Karpas-422 (cell line): ENCODE measurements around the gene PRR5L. TPM values are rescaled to one million over a fixed set of nuclear protein-coding genes. Genes with fewer than 3 reads are reported as not detected.
"Not testable (repeated sequence)": the region's sequence is repeated elsewhere in the genome, so short reads cannot be mapped to it uniquely, and the experiment has no call there.

Source experiments
- DNase-seq: peaks from one replicate; pipeline ENCODE4 v3.0.0-alpha.2; 2015
- H2AFZ ChIP-seq: fragments of 200-600 bp; sonication (generic); 2 replicates; pipeline ENCODE4 v1.6.1; 2014; ENCODE audit warnings: antibody characterized with exemption, low read length, mixed read lengths
- H3K27ac ChIP-seq: fragments of 200-600 bp; sonication (generic); 2 replicates; pipeline ENCODE4 v1.5.1; 2014; ENCODE audit warnings: mild to moderate bottlenecking, low read length, moderate library complexity
- H3K27me3 ChIP-seq: fragments of 200-600 bp; sonication (generic); 2 replicates; pipeline ENCODE4 v1.6.1; 2014; ENCODE audit warnings: low read length, mixed read lengths
- H3K36me3 ChIP-seq: fragments of 200-600 bp; sonication (generic); 2 replicates; pipeline ENCODE4 v1.6.1; 2014; ENCODE audit warnings: low read length, mixed read lengths; ENCODE audit not compliant: insufficient read depth
- H3K4me1 ChIP-seq: fragments of 200-600 bp; sonication (generic); 2 replicates; pipeline ENCODE4 v1.6.1; 2014; ENCODE audit warnings: mild to moderate bottlenecking, low read length, mixed read lengths
- H3K4me2 ChIP-seq: fragments of 200-600 bp; sonication (generic); 2 replicates; pipeline ENCODE4 v1.6.1; 2014; ENCODE audit warnings: low read length, low read depth, mild to moderate bottlenecking; ENCODE audit not compliant: poor library complexity, severe bottlenecking
- H3K4me3 ChIP-seq: fragments of 200-600 bp; sonication (generic); 2 replicates; pipeline ENCODE4 v1.5.1; 2014; ENCODE audit warnings: mild to moderate bottlenecking, antibody characterized with exemption, low read length, mixed read lengths
- H3K79me2 ChIP-seq: fragments of 200-600 bp; sonication (generic); 2 replicates; pipeline ENCODE4 v1.6.1; 2014; ENCODE audit warnings: mild to moderate bottlenecking, low read length, mixed read lengths
- H3K9ac ChIP-seq: fragments of 200-600 bp; sonication (generic); 2 replicates; pipeline ENCODE4 v1.6.0; 2014; ENCODE audit warnings: low read length
- H3K9me2 ChIP-seq: fragments of 200-600 bp; sonication (generic), shearing (Covaris generic); replicated peaks from 2 replicates; pipeline ENCODE4 v1.6.0; 2014; ENCODE audit warnings: mild to moderate bottlenecking, low read length, moderate library complexity; ENCODE audit not compliant: insufficient read depth
- H3K9me3 ChIP-seq: fragments of 300-700, 200-600 bp; sonication (generic); 2 replicates; pipeline ENCODE4 v1.6.1; 2014; ENCODE audit warnings: low read length, mixed read lengths
- H4K20me1 ChIP-seq: fragments of 200-600 bp; sonication (generic); 2 replicates; pipeline ENCODE4 v1.6.1; 2014; ENCODE audit warnings: mild to moderate bottlenecking, antibody characterized with exemption, low read length, low read depth; ENCODE audit not compliant: insufficient read depth
- total RNA-seq: library from RNA; depleted of rRNA; stranded (reverse); fragments of >200 nt; shearing (Covaris generic); gene quantifications from 2 replicates; pipeline ENCODE4 v1.2.3, GENCODE V29; 2014; ENCODE audit warnings: low replicate concordance

PRR5L gene
- total RNA-seq, 1 experiment from 2014 or later, result not detected

GRCh38 chr11:36475192-36475591 lies 179.1 kb downstream of the PRR5L start:
- no peaks in the 10 kb centered on the region for H3K4me1 ChIP-seq
- no peaks in the 10 kb centered on the region for H3K9me3 ChIP-seq
- no peaks in the 10 kb centered on the region for H3K36me3 ChIP-seq
- H4K20me1 ChIP-seq, result peaks cover 7% of the 10 kb centered on the region
- no peak for DNase-seq
- no peak overlapping the region for H3K4me3 ChIP-seq
- no peaks in the 10 kb centered on the region for H3K79me2 ChIP-seq
- no peak overlapping the region for H3K4me2 ChIP-seq
- no peak overlapping the region for H2AFZ ChIP-seq
- no peak overlapping the region for H3K9ac ChIP-seq
- H3K9me2 ChIP-seq, result no peaks in the 10 kb centered on the region
- H3K27ac ChIP-seq, result no peak overlapping the region
- H3K27me3 ChIP-seq, result no peaks in the 10 kb centered on the region

GRCh38 chr11:36478700-36479329 lies 182.7 kb downstream of the PRR5L start:
- Histone ChIP-seq H3K4me3 (no peak overlapping the region), H4K20me1 (peaks cover 7% of the 10 kb centered on the region), H3K9me2 (no peaks in the 10 kb centered on the region), H2AFZ (no peak overlapping the region), H3K27me3 (no peaks in the 10 kb centered on the region), H3K4me2 (no peak overlapping the region), H3K9me3 (no peaks in the 10 kb centered on the region), H3K27ac (no peak overlapping the region), H3K79me2 (no peaks in the 10 kb centered on the region), H3K36me3 (no peaks in the 10 kb centered on the region), H3K4me1 (no peaks in the 10 kb centered on the region), H3K9ac (no peak overlapping the region)
- DNase-seq, result peak; percentile 73

- Histone ChIP-seq H4K20me1 (peaks cover 7% of the 10 kb centered on the region), H3K4me2 (no peak overlapping the region), H3K9me2 (no peaks in the 10 kb centered on the region), H3K9me3 (no peaks in the 10 kb centered on the region), H3K27ac (no peak overlapping the region), H3K36me3 (0 out of 2 replicates have a peak, but pooled peaks cover 3% of the 10 kb centered on the region), H2AFZ (no peak overlapping the region), H3K4me3 (no peak overlapping the region), H3K79me2 (no peaks in the 10 kb centered on the region), H3K9ac (no peak overlapping the region), H3K4me1 (no peaks in the 10 kb centered on the region), H3K27me3 (no peaks in the 10 kb centered on the region)
- no peak for DNase-seq
Measured at GRCh38 chr11:36480833-36481232, 184.7 kb downstream of the PRR5L start.

GRCh38 chr11:36483042-36483441 lies 187.0 kb downstream of the PRR5L start:
- not testable (repeated sequence) for H3K27me3 ChIP-seq, H3K9me3 ChIP-seq, H3K36me3 ChIP-seq, H3K9ac ChIP-seq, H4K20me1 ChIP-seq, H3K4me3 ChIP-seq, H2AFZ ChIP-seq, H3K27ac ChIP-seq, H3K9me2 ChIP-seq, H3K4me1 ChIP-seq, DNase-seq, H3K4me2 ChIP-seq, H3K79me2 ChIP-seq

GRCh38 chr11:36485298-36486002 lies 189.4 kb downstream of the PRR5L start:
- Histone ChIP-seq H4K20me1 (no peaks in the 10 kb centered on the region), H3K4me2 (no peak overlapping the region), H3K9me3 (no peaks in the 10 kb centered on the region), H2AFZ (no peak overlapping the region), H3K79me2 (peaks cover 5% of the 10 kb centered on the region; the same call in 1 of the 2 replicates), H3K27me3 (no peaks in the 10 kb centered on the region), H3K4me3 (no peak overlapping the region), H3K9me2 (no peaks in the 10 kb centered on the region), H3K27ac (no peak overlapping the region), H3K4me1 (peaks cover 17% of the 10 kb centered on the region), H3K36me3 (peaks cover 16% of the 10 kb centered on the region; the same call in 1 of the 2 replicates), H3K9ac (no peak overlapping the region)
- no peak for DNase-seq

DNA sequence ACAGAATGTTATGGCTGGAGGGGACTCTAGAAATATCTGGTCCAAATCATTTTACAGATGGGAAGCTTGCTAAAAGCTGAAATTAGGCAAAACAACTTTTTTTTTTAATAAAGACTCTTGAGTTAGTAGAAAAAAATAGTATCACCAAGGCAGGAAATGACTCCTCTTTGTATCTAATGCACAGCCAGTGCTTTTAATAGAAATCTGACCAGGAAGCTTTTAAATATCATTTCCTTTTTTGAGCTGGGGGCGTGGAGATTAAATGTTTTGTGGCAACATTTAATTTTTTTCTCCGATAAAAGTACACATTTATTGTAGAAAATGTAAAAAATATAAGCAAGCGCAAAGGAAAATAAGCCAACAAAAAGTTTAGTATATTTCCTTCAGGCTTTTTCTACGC lies 191.5 kb downstream of the PRR5L start:
- H4K20me1 ChIP-seq, result no peaks in the 10 kb centered on the region
- H3K79me2 ChIP-seq, result peaks cover 12% of the 10 kb centered on the region; the same call in 1 of the 2 replicates
- DNase-seq, result peak; percentile 52
- peaks cover 17% of the 10 kb centered on the region for H3K4me1 ChIP-seq
- H3K27ac ChIP-seq, result peak overlapping the region; percentile 6
- H3K36me3 ChIP-seq, result peaks cover 31% of the 10 kb centered on the region; the same call in 1 of the 2 replicates
- no peak overlapping the region for H3K9ac ChIP-seq
- H3K4me3 ChIP-seq, result no peak overlapping the region
- H3K4me2 ChIP-seq, result peak overlapping the region; percentile 29
- no peaks in the 10 kb centered on the region for H3K9me2 ChIP-seq
- H3K9me3 ChIP-seq, result no peaks in the 10 kb centered on the region
- no peaks in the 10 kb centered on the region for H3K27me3 ChIP-seq
- no peak overlapping the region for H2AFZ ChIP-seq

- Histone ChIP-seq H3K79me2 (peaks cover 12% of the 10 kb centered on the region; the same call in 1 of the 2 replicates), H2AFZ (no peak overlapping the region), H3K4me3 (no peak overlapping the region), H3K9me3 (no peaks in the 10 kb centered on the region), H4K20me1 (no peaks in the 10 kb centered on the region), H3K27me3 (no peaks in the 10 kb centered on the region), H3K9me2 (no peaks in the 10 kb centered on the region), H3K27ac (peak overlapping the region; percentile 6), H3K36me3 (peaks cover 31% of the 10 kb centered on the region; the same call in 1 of the 2 replicates), H3K9ac (no peak overlapping the region), H3K4me2 (peak overlapping the region; percentile 29), H3K4me1 (peaks cover 17% of the 10 kb centered on the region)
- DNase-seq, result no peak
Measured at GRCh38 chr11:36488096-36488495, 192.0 kb downstream of the PRR5L start.

- peaks cover 33% of the 10 kb centered on the region; the same call in 1 of the 2 replicates for H3K36me3 ChIP-seq
- no peak overlapping the region for H2AFZ ChIP-seq
- no peaks in the 10 kb centered on the region for H4K20me1 ChIP-seq
- H3K27me3 ChIP-seq, result no peaks in the 10 kb centered on the region
- DNase-seq, result no peak
- no peak overlapping the region for H3K27ac ChIP-seq
- H3K9me3 ChIP-seq, result no peaks in the 10 kb centered on the region
- no peak overlapping the region for H3K4me3 ChIP-seq
- no peak overlapping the region for H3K4me2 ChIP-seq
- no peak overlapping the region for H3K9ac ChIP-seq
- H3K9me2 ChIP-seq, result no peaks in the 10 kb centered on the region
- peaks cover 17% of the 10 kb centered on the region for H3K4me1 ChIP-seq
- peaks cover 12% of the 10 kb centered on the region; the same call in 1 of the 2 replicates for H3K79me2 ChIP-seq
Measured at GRCh38 chr11:36490026-36490806, 194.1 kb downstream of the PRR5L start.
